Testis (tissue), 3 donors: Measurements from ENCODE around the gene TMEM123. TPM values are rescaled to one million over a fixed set of nuclear protein-coding genes. Genes with fewer than 3 reads are reported as not detected.

Source experiments
- DNase-seq: peaks from one replicate; pipeline ENCODE4 v3.0.0-alpha.2; 2019
- H3K27ac ChIP-seq, 2 donors: fragments of 200-600 bp; sonication (generic); one replicate each; pipeline ENCODE4 v1.5.1; 2019
- H3K27me3 ChIP-seq: fragments of 200-600 bp; sonication (generic); one replicate; pipeline ENCODE4 v1.5.1; 2019
- H3K36me3 ChIP-seq: fragments of 200-600 bp; sonication (generic); one replicate; pipeline ENCODE4 v1.5.1; 2017; ENCODE audit warnings: low read depth; ENCODE audit errors: missing control alignments
- H3K4me1 ChIP-seq: fragments of 200-600 bp; sonication (generic); one replicate; pipeline ENCODE4 v1.5.1; 2019
- H3K4me3 ChIP-seq, 2 donors: fragments of 200-600 bp; sonication (generic); one replicate each; pipeline ENCODE4 v1.5.1; 2017 to 2019
- H3K9me3 ChIP-seq: fragments of 200-600 bp; sonication (generic); one replicate; pipeline ENCODE4 v1.5.1; 2017
- CTCF ChIP-seq, 3 experiments: fragments of 450-650 bp in 2 of 3; fragments of 200-600 bp in 1 of 3; sonication (generic) in 1 of 3; IDR thresholded peaks; one replicate each; pipeline ENCODE4 v1.5.1; 2016 to 2019; ENCODE audit warnings: antibody characterized with exemption in 3 of 3, mild to moderate bottlenecking in 2 of 3, moderate library complexity in 1 of 3
- POLR2A ChIP-seq: fragments of 450-650 bp; IDR thresholded peaks from one replicate; pipeline ENCODE4 v1.6.1; 2017; ENCODE audit warnings: antibody characterized with exemption, mild to moderate bottlenecking, moderate library complexity
- WGBS, 2 donors: methylation state at CpG; one replicate each; pipeline ENCODE4 v1.1.5; 2018; 5-methylcytosine and 5-hydroxymethylcytosine counted together
- intact Hi-C: fragments of 100-400 bp; cut with DNase I; formaldehyde crosslinking; loops from one replicate; pipeline ENCODE4 v1.15.1; 2023; ENCODE audit warnings: low total_unique reads
- polyA plus RNA-seq: library from polyadenylated mRNA; stranded (reverse); fragments of 350-450 nt; fragmentation: Illumina TruSeq; extraction: RNeasy Lipid Tissue Mini Kit (QIAGEN cat#74804); gene quantifications from one replicate; pipeline ENCODE4 v1.2.3, GENCODE V29; 2014; ENCODE audit warnings: low read depth, low replicate concordance; ENCODE audit not compliant: insufficient read depth
- total RNA-seq, 2 donors: library from RNA; depleted of rRNA; stranded (reverse); fragments of >200 nt; gene quantifications; one replicate each; pipeline ENCODE4 v1.2.3, GENCODE V29; 2016

Gene TMEM123
- total and polyA plus RNA-seq, 3 donors from 2014 or later, result 137 to 218 (median 177) TPM

GRCh38 chr11:102459393-102459792, 6.8 kb upstream of the TMEM123 start:
- Histone ChIP-seq H3K9me3 (no peaks in the 10 kb centered on the region), H3K36me3 (no peaks in the 10 kb centered on the region), H3K4me1 (no peaks in the 10 kb centered on the region), H3K27me3 (no peaks in the 10 kb centered on the region), H3K4me3 (no peak overlapping the region), H3K27ac (no peak overlapping the region)
- no peak for TF ChIP-seq CTCF (IDR thresholded peaks at IDR 0.05)
- TF ChIP-seq POLR2A, result no peak
- DNase-seq, result no peak
- intact Hi-C loops, result no loop called here

DNA sequence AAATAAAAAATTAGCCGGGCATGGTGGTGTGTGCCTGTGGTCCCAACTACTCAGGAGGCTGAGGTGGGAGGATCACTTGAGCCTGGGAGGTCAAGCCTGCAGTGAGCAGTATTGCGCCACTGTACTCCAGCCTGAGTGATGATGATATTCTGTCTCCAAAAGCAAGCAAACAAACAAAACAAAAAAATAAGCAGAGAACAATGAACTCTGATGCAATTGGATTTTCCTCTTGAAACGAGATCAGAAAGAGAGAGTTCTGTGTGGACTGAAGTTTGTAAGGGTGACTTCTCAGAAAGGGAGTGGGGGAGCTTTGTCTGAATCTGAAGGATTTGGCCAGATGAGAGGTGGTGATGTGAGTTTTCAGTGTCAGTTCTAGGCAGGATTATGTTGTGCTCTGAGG, 6.0 kb upstream of the TMEM123 start:
- no peaks in the 10 kb centered on the region for H3K27me3 ChIP-seq
- 87 to 92% methylated on average over 3 of the region's 3 CpGs for WGBS, 2 donors
- intact Hi-C loops, result no loop called here
- H3K4me3 ChIP-seq, result no peak overlapping the region
- no peak for DNase-seq
- TF ChIP-seq POLR2A (no peak), CTCF (IDR thresholded peaks at IDR 0.05) (no peak)
- no peaks in the 10 kb centered on the region for H3K36me3 ChIP-seq
- H3K27ac ChIP-seq, result no peak overlapping the region
- no peaks in the 10 kb centered on the region for H3K4me1 ChIP-seq
- H3K9me3 ChIP-seq, result no peaks in the 10 kb centered on the region

GRCh38 chr11:102457865-102458264, 5.3 kb upstream of the TMEM123 start:
- Histone ChIP-seq H3K27me3 (no peaks in the 10 kb centered on the region), H3K36me3 (no peaks in the 10 kb centered on the region), H3K9me3 (no peaks in the 10 kb centered on the region), H3K27ac (no peak overlapping the region), H3K4me1 (no peaks in the 10 kb centered on the region), H3K4me3 (no peak overlapping the region)
- TF ChIP-seq POLR2A (no peak), CTCF (IDR thresholded peaks at IDR 0.05) (no peak)
- intact Hi-C loops, result no loop called here
- DNase-seq, result no peak

GRCh38 chr11:102457056-102457677, 4.6 kb upstream of the TMEM123 start:
- intact Hi-C loops, result no loop called here
- 93 to 96% methylated on average over 3 of the region's 3 CpGs for WGBS, 2 donors
- Histone ChIP-seq H3K4me1 (no peaks in the 10 kb centered on the region), H3K36me3 (no peaks in the 10 kb centered on the region), H3K27ac (no peak overlapping the region), H3K27me3 (no peaks in the 10 kb centered on the region), H3K9me3 (no peaks in the 10 kb centered on the region), H3K4me3 (no peak overlapping the region)
- DNase-seq, result no peak
- TF ChIP-seq POLR2A (no peak), CTCF (IDR thresholded peaks at IDR 0.05) (no peak)

DNA sequence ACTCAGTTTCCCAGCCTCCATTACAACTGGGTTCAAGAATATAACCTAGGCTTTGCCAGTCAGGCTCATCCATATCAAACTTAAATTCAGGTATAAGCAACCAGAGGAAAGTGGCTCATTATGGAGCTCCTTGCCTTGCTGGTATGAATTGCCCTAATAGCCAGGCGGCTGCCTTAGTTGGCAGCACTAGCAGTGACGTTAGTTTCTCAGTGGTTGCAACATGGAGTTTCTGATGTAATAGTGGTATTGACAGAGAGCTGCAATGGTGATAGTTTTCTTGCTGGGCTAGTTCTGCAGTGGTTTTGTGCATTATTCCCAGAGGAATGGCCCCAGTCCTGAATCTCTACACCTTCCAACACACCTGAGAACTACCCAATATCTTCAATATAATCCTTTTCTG, 3.8 kb upstream of the TMEM123 start:
- Histone ChIP-seq H3K36me3 (no peaks in the 10 kb centered on the region), H3K9me3 (no peaks in the 10 kb centered on the region), H3K4me1 (no peaks in the 10 kb centered on the region), H3K27me3 (no peaks in the 10 kb centered on the region), H3K4me3 (no peak overlapping the region), H3K27ac (no peak overlapping the region)
- no peak for DNase-seq
- TF ChIP-seq CTCF (IDR thresholded peaks at IDR 0.05) (no peak), POLR2A (no peak)
- WGBS, 2 donors, result 89 to 94% methylated on average over 2 of the region's 2 CpGs
- intact Hi-C loops, result no loop called here
